Spleen (tissue), 11 donors: ENCODE data around the gene ELF5. TPM values are rescaled to one million over a fixed set of nuclear protein-coding genes. Genes with fewer than 3 reads are reported as not detected.
A peak's percentile ranks its signal among the peaks of the same experiment; 100 is the strongest.

Experiments
- DNase-seq: peaks from one replicate; pipeline ENCODE4 v3.0.0-alpha.2; 2020
- H3K27ac ChIP-seq, 8 donors: fragments of 200-600 bp; sonication (generic) in 7 of 8; 1 replicate in 4 of 8; 2 replicates in 4 of 8; pipeline versions ENCODE4 v1.5.0 to v1.8.0; 2016 to 2021; ENCODE audit warnings: inconsistent platforms in 4 of 8, mild to moderate bottlenecking in 4 of 8, moderate library complexity in 1 of 8
- H3K27me3 ChIP-seq, 7 donors: fragments of 200-600 bp; sonication (generic) in 6 of 7; replicated peaks in 1 of 7; 1 replicate in 4 of 7; 2 replicates in 3 of 7; pipeline versions ENCODE4 v1.5.0 to v1.8.0; 2016 to 2021; ENCODE audit warnings: inconsistent platforms in 3 of 7, mild to moderate bottlenecking in 1 of 7
- H3K36me3 ChIP-seq, 6 donors: fragments of 200-600 bp; sonication (generic) in 5 of 6; 1 replicate in 4 of 6; 2 replicates in 2 of 6; pipeline versions ENCODE4 v1.5.0 to v1.8.0; 2016 to 2021; ENCODE audit warnings: inconsistent platforms in 2 of 6
- H3K4me1 ChIP-seq, 6 donors: fragments of 200-600 bp; sonication (generic) in 5 of 6; 1 replicate in 3 of 6; 2 replicates in 3 of 6; pipeline versions ENCODE4 v1.5.0 to v1.8.0; 2016 to 2021; ENCODE audit warnings: inconsistent platforms in 3 of 6
- H3K4me3 ChIP-seq, 8 donors: fragments of 200-600 bp; sonication (generic) in 7 of 8; 1 replicate in 4 of 8; 2 replicates in 4 of 8; pipeline versions ENCODE4 v1.5.0 to v1.8.0; 2016 to 2021; ENCODE audit warnings: inconsistent platforms in 4 of 8, mild to moderate bottlenecking in 4 of 8, moderate library complexity in 2 of 8
- H3K9me3 ChIP-seq, 8 donors: fragments of 200-600 bp; sonication (generic) in 7 of 8; 1 replicate in 4 of 8; 2 replicates in 4 of 8; pipeline versions ENCODE4 v1.5.0 to v1.8.0; 2016 to 2021; ENCODE audit warnings: inconsistent platforms in 4 of 8
- CTCF ChIP-seq, 11 experiments: fragments of 200-600 bp in 7 of 11; fragments of 450-650 bp in 4 of 11; sonication (generic) in 4 of 11; IDR thresholded peaks in 8 of 11; conservative IDR thresholded peaks in 3 of 11; 1 replicate in 7 of 11; 2 replicates in 4 of 11; pipeline versions ENCODE4 v1.4.0 to v1.8.0; 2016 to 2021; ENCODE audit warnings: antibody characterized with exemption in 11 of 11, inconsistent platforms in 4 of 11, mild to moderate bottlenecking in 1 of 11
- POLR2A ChIP-seq, 3 donors: fragments of 450-650 bp; IDR thresholded peaks; one replicate each; pipeline ENCODE4 v1.5.1; 2017; ENCODE audit warnings: antibody characterized with exemption in 3 of 3, mild to moderate bottlenecking in 1 of 3
- POLR2AphosphoS5 ChIP-seq, 3 donors: sonication (generic); formaldehyde crosslinking; IDR thresholded peaks; one replicate each; pipeline ENCODE4 v1.5.1; 2017; ENCODE audit warnings: antibody characterized with exemption in 3 of 3
- WGBS, 5 donors: extraction: QIAGEN DNeasy Blood & Tissue Kit in 3 of 5; methylation state at CpG; one replicate each; pipeline versions ENCODE4 v1.1.5 to v1.1.7; 2013 to 2018; 5-methylcytosine and 5-hydroxymethylcytosine counted together
- intact Hi-C: fragments of 100-400 bp; cut with DNase I; formaldehyde crosslinking; loops from one replicate; pipeline ENCODE4 v1.15.0; 2023; ENCODE audit warnings: low total_unique reads
- polyA plus RNA-seq, 3 donors: library from polyadenylated mRNA; stranded (reverse); fragments of 200-250 nt; gene quantifications; one replicate each; pipeline ENCODE4 v1.2.1, GENCODE V29; 2013
- total RNA-seq, 7 donors: library from RNA; depleted of rRNA in 3 of 7; stranded (reverse); fragments of >200 nt in 3 of 7; fragmentation: NEBNext Ultra II Directional in 4 of 7; extraction: Animal tissue kit (Norgen Biotek cat#: 25700) in 4 of 7; gene quantifications; one replicate each; pipeline versions ENCODE4 v1.1.0 to v1.2.1, GENCODE V29; 2016 to 2021
- donor health status: healthy with polysubstance abuse.
- donor health status: DM: no; HTN: no; CAD: no; lungs with moderate emphysema.
- donor health status: DM: no; HTN: no; CAD: no.
- donor health status: Bipolar disorder and iron deficiency.
- donor health status: healthy.
- donor health status: DM: no; HTN: no; CAD: no.
- donor health status: DM: yes; HTN: yes; CAD: no.

ELF5 gene
- total and polyA plus RNA-seq, 10 donors = 0.08 to 8.8 (median 0.79) TPM

- H3K27ac ChIP-seq = peak overlapping the region in 1 of 8 donors; percentile 81
- H3K27me3 ChIP-seq = no peaks in the 10 kb centered on the region
- DNase-seq = no peak
- no peaks in the 10 kb centered on the region for H3K9me3 ChIP-seq
- peaks cover 0 to 36% (median 15%) of the 10 kb centered on the region in 6 donors for H3K36me3 ChIP-seq
- TF ChIP-seq POLR2A (IDR thresholded peaks at IDR 0.05) = no peak
- no peak for TF ChIP-seq CTCF (IDR thresholded peaks at IDR 0.05 in 8 of 11, conservative IDR thresholded peaks at IDR 0.05 in 3 of 11)
- no peak for TF ChIP-seq POLR2AphosphoS5 (IDR thresholded peaks at IDR 0.05)
- H3K4me1 ChIP-seq = peaks cover 12 to 100% (median 88%) of the 10 kb centered on the region in 6 donors
- WGBS, 5 donors = 59 to 78% (median 63%) methylated on average over 4 of the region's 4 CpGs
- intact Hi-C loops = no loop called here
- H3K4me3 ChIP-seq = no peak overlapping the region
Measured at GRCh38 chr11:34445956-34446355, 67.6 kb downstream of the ELF5 start.

GRCh38 chr11:34444428-34444827 is 69.2 kb downstream of the ELF5 start:
- H3K36me3 ChIP-seq = peaks cover 0 to 21% (median under 1%) of the 10 kb centered on the region in 6 donors
- DNase-seq = no peak
- H3K27ac ChIP-seq = no peak overlapping the region
- no peak overlapping the region for H3K4me3 ChIP-seq
- TF ChIP-seq POLR2AphosphoS5 (IDR thresholded peaks at IDR 0.05) = no peak
- TF ChIP-seq CTCF (IDR thresholded peaks at IDR 0.05 in 8 of 11, conservative IDR thresholded peaks at IDR 0.05 in 3 of 11) = no peak
- no peak for TF ChIP-seq POLR2A (IDR thresholded peaks at IDR 0.05)
- H3K27me3 ChIP-seq = no peaks in the 10 kb centered on the region
- WGBS, 5 donors = 37 to 58% (median 50%) methylated on average over 4 of the region's 4 CpGs
- H3K9me3 ChIP-seq = no peaks in the 10 kb centered on the region
- peaks cover 24 to 100% (median 95%) of the 10 kb centered on the region in 6 donors for H3K4me1 ChIP-seq
- intact Hi-C loops = no loop called here

GRCh38 chr11:34443136-34443535 is 70.5 kb downstream of the ELF5 start:
- H3K27me3 ChIP-seq = no peaks in the 10 kb centered on the region
- 67 to 76% (median 72%) methylated on average over 3 of the region's 3 CpGs for WGBS, 5 donors
- intact Hi-C loops = no loop called here
- H3K9me3 ChIP-seq = no peaks in the 10 kb centered on the region
- no peak overlapping the region for H3K4me3 ChIP-seq
- no peak for TF ChIP-seq POLR2A (IDR thresholded peaks at IDR 0.05)
- no peak for TF ChIP-seq POLR2AphosphoS5 (IDR thresholded peaks at IDR 0.05)
- TF ChIP-seq CTCF (IDR thresholded peaks at IDR 0.05 in 8 of 11, conservative IDR thresholded peaks at IDR 0.05 in 3 of 11) = no peak
- no peak overlapping the region for H3K27ac ChIP-seq
- peaks cover 0 to 17% (median 0%) of the 10 kb centered on the region in 6 donors for H3K36me3 ChIP-seq
- H3K4me1 ChIP-seq = peaks cover 18 to 94% (median 87%) of the 10 kb centered on the region in 6 donors
- no peak for DNase-seq

GRCh38 chr11:34441814-34442213 is 71.8 kb downstream of the ELF5 start:
- Histone ChIP-seq H3K4me1 (peaks cover 21 to 92% (median 84%) of the 10 kb centered on the region in 6 donors), H3K36me3 (peaks cover 0 to 12% (median 0%) of the 10 kb centered on the region in 6 donors), H3K27ac (no peak overlapping the region), H3K4me3 (peak overlapping the region in 1 of 8 donors; percentile 88), H3K27me3 (no peaks in the 10 kb centered on the region), H3K9me3 (no peaks in the 10 kb centered on the region)
- DNase-seq = no peak
- TF ChIP-seq CTCF (IDR thresholded peaks at IDR 0.05 in 8 of 11, conservative IDR thresholded peaks at IDR 0.05 in 3 of 11) (no peak), POLR2A (IDR thresholded peaks at IDR 0.05) (no peak), POLR2AphosphoS5 (IDR thresholded peaks at IDR 0.05) (no peak)
- intact Hi-C loops = no loop called here
